B cell (primary cell): Measurements from ENCODE around the gene NUDT6. TPM values are rescaled to one million over a fixed set of nuclear protein-coding genes. Genes with fewer than 3 reads are reported as not detected.

Source experiments
- ATAC-seq: fragments of 200-7000 bp; cut with Tn5 transposase; one replicate; pipeline ENCODE4 v1.10.0; 2021; ENCODE audit warnings: low read depth, mild to moderate bottlenecking, moderate number of reproducible peaks, moderate library complexity
- CTCF ChIA-PET: fragments of 350-600 bp; sonication (Branson Sonifier 250); formaldehyde crosslinking; loops from one replicate; lab custom pipeline; 2021; ENCODE audit warnings: antibody characterized with exemption, inconsistent platforms; lab: Charles Lee
- POLR2A ChIA-PET: fragments of 350-600 bp; sonication (Branson Sonifier 250); formaldehyde crosslinking; loops from one replicate; lab custom pipeline; 2021; ENCODE audit warnings: antibody characterized with exemption; lab: Charles Lee
- DNase-seq: peaks from one replicate; pipeline ENCODE4 v3.0.0; 2013
- H2AFZ ChIP-seq: 2 replicates; pipeline ENCODE4 v1.6.1; 2012; ENCODE audit warnings: mild to moderate bottlenecking, low read depth, low read length; ENCODE audit not compliant: insufficient read depth, poor library complexity, severe bottlenecking
- H3K27ac ChIP-seq, 2 donors: 1 replicate in 1 of 2; 2 replicates in 1 of 2; pipeline ENCODE4 v1.5.1; 2012 to 2013; ENCODE audit warnings: low read length in 2 of 2, mild to moderate bottlenecking in 2 of 2, moderate library complexity in 1 of 2
- H3K27me3 ChIP-seq, 4 experiments: fragments of 200-600 bp in 1 of 4; sonication (generic) in 1 of 4; replicated peaks in 1 of 4; 1 replicate in 2 of 4; 2 replicates in 2 of 4; pipeline versions ENCODE4 v1.6.1 to v1.7.0; 2013 to 2016; ENCODE audit warnings: low read length in 3 of 4, mild to moderate bottlenecking in 2 of 4, mixed read lengths in 1 of 4, moderate library complexity in 1 of 4; ENCODE audit not compliant: insufficient read depth in 4 of 4, control insufficient read depth in 3 of 4; ENCODE audit errors: control extremely low read depth in 1 of 4
- H3K36me3 ChIP-seq, 2 experiments: replicated peaks in 1 of 2; 1 replicate in 1 of 2; 2 replicates in 1 of 2; pipeline versions ENCODE4 v1.6.1 to v1.7.1; 2013; ENCODE audit warnings: low read length in 1 of 2; ENCODE audit not compliant: insufficient read depth in 2 of 2, control insufficient read depth in 1 of 2; ENCODE audit errors: control extremely low read depth in 1 of 2, extremely low read depth in 1 of 2
- H3K4me1 ChIP-seq, 2 donors: fragments of 200-600 bp in 1 of 2; sonication (generic) in 1 of 2; 1 replicate in 1 of 2; 2 replicates in 1 of 2; pipeline versions ENCODE4 v1.5.1 to v1.6.1; 2013 to 2017; ENCODE audit warnings: low read length in 2 of 2; ENCODE audit not compliant: control insufficient read depth in 2 of 2, insufficient read depth in 2 of 2
- H3K4me2 ChIP-seq: replicated peaks from 2 replicates; pipeline ENCODE3; 2012; ENCODE audit warnings: mild to moderate bottlenecking, low read depth, low read length; ENCODE audit not compliant: poor library complexity, severe bottlenecking
- H3K4me3 ChIP-seq, 5 experiments: fragments of 200-600 bp in 1 of 5; sonication (generic) in 1 of 5; 1 replicate in 3 of 5; 2 replicates in 2 of 5; pipeline versions ENCODE4 v1.5.1 to v1.7.0; 2011 to 2016; ENCODE audit warnings: low read length in 4 of 5, mild to moderate bottlenecking in 4 of 5, low read depth in 2 of 5, control low read depth in 1 of 5, moderate library complexity in 1 of 5; ENCODE audit not compliant: insufficient read depth in 1 of 5; ENCODE audit errors: control extremely low read depth in 1 of 5, extremely low read depth in 1 of 5
- H3K79me2 ChIP-seq: fragments of 200-600 bp; sonication (generic); one replicate; pipeline ENCODE4 v1.6.0; 2016; ENCODE audit warnings: low read length; ENCODE audit not compliant: control insufficient read depth, insufficient read depth
- H3K9ac ChIP-seq: fragments of 200-600 bp; sonication (generic); 2 replicates; pipeline ENCODE4 v1.6.1; 2017; ENCODE audit warnings: mild to moderate bottlenecking, low read length, moderate library complexity
- H3K9me3 ChIP-seq, 3 donors: one replicate each; pipeline versions ENCODE4 v1.6.1 to v1.7.1; 2013; ENCODE audit warnings: low read length in 2 of 3; ENCODE audit not compliant: control insufficient read depth in 2 of 3, insufficient read depth in 1 of 3; ENCODE audit errors: control extremely low read depth in 1 of 3
- H4K20me1 ChIP-seq: 2 replicates; pipeline ENCODE4 v1.6.0; 2012; ENCODE audit warnings: mild to moderate bottlenecking, low read length; ENCODE audit not compliant: insufficient read depth, control insufficient read depth, poor library complexity, severe bottlenecking
- H3K27ac Mint-ChIP-seq: one replicate; pipeline ENCODE4 v1.8.0; 2021; ENCODE audit warnings: mixed read lengths
- H3K27me3 Mint-ChIP-seq: one replicate; pipeline ENCODE4 v1.8.0; 2021; ENCODE audit warnings: mixed read lengths
- H3K4me1 Mint-ChIP-seq: one replicate; pipeline ENCODE4 v1.8.0; 2021; ENCODE audit warnings: mixed read lengths
- H3K4me3 Mint-ChIP-seq: one replicate; pipeline ENCODE4 v1.8.0; 2021; ENCODE audit warnings: mixed read lengths
- H3K9me3 Mint-ChIP-seq: one replicate; pipeline ENCODE4 v1.8.0; 2022; ENCODE audit warnings: mixed read lengths; ENCODE audit not compliant: insufficient read depth
- EZH2 ChIP-seq: IDR thresholded peaks from 2 replicates; pipeline ENCODE4 v1.6.1; 2012; ENCODE audit warnings: borderline replicate concordance, low read depth, mild to moderate bottlenecking, moderate library complexity, low read length; ENCODE audit not compliant: insufficient read depth, poor library complexity, severe bottlenecking
- WGBS: methylation state at CpG from one replicate; pipeline ENCODE4 v1.1.5; 2013; ENCODE audit warnings: missing lambda C conversion rate; ENCODE audit not compliant: insufficient coverage; 5-methylcytosine and 5-hydroxymethylcytosine counted together
- intact Hi-C: fragments of 100-400 bp; cut with micrococcal nuclease; formaldehyde crosslinking; loops from one replicate; pipeline ENCODE4 v1.10.0; 2022
- polyA plus RNA-seq: library from polyadenylated mRNA; depleted of rRNA; stranded (reverse); fragments of >200 nt; gene quantifications from 2 replicates; pipeline ENCODE4 v1.2.3, GENCODE V29; 2012
- total RNA-seq, 2 donors: library from RNA; stranded (reverse); fragments of 120-200 nt in 1 of 2; gene quantifications; 1 replicate in 1 of 2; 2 replicates in 1 of 2; pipeline versions ENCODE4 v1.2.3 to v1.2.4, GENCODE V29; 2013 to 2022
- TF ChIP-seq, protein P1 (sequence below): fragments of 200-600 bp; IDR thresholded peaks from one replicate; pipeline ENCODE4 v1.8.0; 2022; ENCODE audit warnings: antibody characterized with exemption, mild to moderate bottlenecking

NUDT6 gene
- total and polyA plus RNA-seq, 2 donors (not counting 1 experiment from before 2014, with no cell fraction given), result 2.4 to 3.4 TPM

- Mint-ChIP-seq H3K27me3 (peaks cover 14% of the 10 kb centered on the region), H3K4me1 (no peaks in the 10 kb centered on the region), H3K9me3 (peaks cover 5% of the 10 kb centered on the region), H3K27ac (no peak overlapping the region), H3K4me3 (no peak overlapping the region)
- TF ChIP-seq, protein P1, sequence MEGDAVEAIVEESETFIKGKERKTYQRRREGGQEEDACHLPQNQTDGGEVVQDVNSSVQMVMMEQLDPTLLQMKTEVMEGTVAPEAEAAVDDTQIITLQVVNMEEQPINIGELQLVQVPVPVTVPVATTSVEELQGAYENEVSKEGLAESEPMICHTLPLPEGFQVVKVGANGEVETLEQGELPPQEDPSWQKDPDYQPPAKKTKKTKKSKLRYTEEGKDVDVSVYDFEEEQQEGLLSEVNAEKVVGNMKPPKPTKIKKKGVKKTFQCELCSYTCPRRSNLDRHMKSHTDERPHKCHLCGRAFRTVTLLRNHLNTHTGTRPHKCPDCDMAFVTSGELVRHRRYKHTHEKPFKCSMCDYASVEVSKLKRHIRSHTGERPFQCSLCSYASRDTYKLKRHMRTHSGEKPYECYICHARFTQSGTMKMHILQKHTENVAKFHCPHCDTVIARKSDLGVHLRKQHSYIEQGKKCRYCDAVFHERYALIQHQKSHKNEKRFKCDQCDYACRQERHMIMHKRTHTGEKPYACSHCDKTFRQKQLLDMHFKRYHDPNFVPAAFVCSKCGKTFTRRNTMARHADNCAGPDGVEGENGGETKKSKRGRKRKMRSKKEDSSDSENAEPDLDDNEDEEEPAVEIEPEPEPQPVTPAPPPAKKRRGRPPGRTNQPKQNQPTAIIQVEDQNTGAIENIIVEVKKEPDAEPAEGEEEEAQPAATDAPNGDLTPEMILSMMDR, result no peak
- TF ChIP-seq EZH2, result no peak
- H3K4me3 ChIP-seq, result no peak overlapping the region
- no peak overlapping the region for H3K9ac ChIP-seq
- CTCF ChIA-PET, result no interaction called here
- no peak overlapping the region for H3K4me2 ChIP-seq
- no peaks in the 10 kb centered on the region for H4K20me1 ChIP-seq
- H2AFZ ChIP-seq, result no peak overlapping the region
- peaks cover 0 to 3% (median 0%) of the 10 kb centered on the region in 4 experiments for H3K27me3 ChIP-seq
- H3K36me3 ChIP-seq, result no peaks in the 10 kb centered on the region
- peaks cover 0 to 10% (median 0%) of the 10 kb centered on the region in 3 donors for H3K9me3 ChIP-seq
- H3K79me2 ChIP-seq, result no peaks in the 10 kb centered on the region
- no peak overlapping the region for H3K27ac ChIP-seq
- POLR2A ChIA-PET, result no interaction called here
- ATAC-seq (no peak), DNase-seq (no peak)
- intact Hi-C loops, result no loop called here
- no peaks in the 10 kb centered on the region for H3K4me1 ChIP-seq
Observed at GRCh38 chr4:122879001-122879400, 43.4 kb downstream of the NUDT6 start.

GRCh38 chr4:122876456-122876855 is 45.9 kb downstream of the NUDT6 start:
- no peak overlapping the region for H2AFZ ChIP-seq
- peaks cover 5% of the 10 kb centered on the region for H3K9me3 Mint-ChIP-seq
- H3K79me2 ChIP-seq, result no peaks in the 10 kb centered on the region
- no peak overlapping the region for H3K4me3 Mint-ChIP-seq
- H3K27me3 ChIP-seq, result peaks cover 0 to 10% (median 3%) of the 10 kb centered on the region in 4 experiments
- POLR2A ChIA-PET, result no interaction called here
- DNase-seq, result no peak
- no peaks in the 10 kb centered on the region for H3K36me3 ChIP-seq
- no peak overlapping the region for H3K9ac ChIP-seq
- peaks cover 0 to 10% (median 0%) of the 10 kb centered on the region in 3 donors for H3K9me3 ChIP-seq
- intact Hi-C loops, result no loop called here
- CTCF ChIA-PET, result no interaction called here
- H3K27me3 Mint-ChIP-seq, result peaks cover 34% of the 10 kb centered on the region
- H3K4me2 ChIP-seq, result no peak overlapping the region
- H4K20me1 ChIP-seq, result no peaks in the 10 kb centered on the region
- no peaks in the 10 kb centered on the region for H3K4me1 Mint-ChIP-seq
- TF ChIP-seq, protein P1, result no peak
- no peak for TF ChIP-seq EZH2
- H3K27ac ChIP-seq, result no peak overlapping the region
- H3K27ac Mint-ChIP-seq, result no peak overlapping the region
- no peak overlapping the region for H3K4me3 ChIP-seq
- ATAC-seq, result no peak
- no CpG with 5 or more reads among the region's 3 CpGs for WGBS
- H3K4me1 ChIP-seq, result no peaks in the 10 kb centered on the region
